ENCODE measurements around the gene ANKRD28. TPM values are rescaled to one million over a fixed set of nuclear protein-coding genes. Genes with fewer than 3 reads are reported as not detected.

The ANKRD28 gene
- 48.5 and 248 TPM in 2 replicates for total RNA-seq (ENCODE audit: low replicate concordance)

DNA sequence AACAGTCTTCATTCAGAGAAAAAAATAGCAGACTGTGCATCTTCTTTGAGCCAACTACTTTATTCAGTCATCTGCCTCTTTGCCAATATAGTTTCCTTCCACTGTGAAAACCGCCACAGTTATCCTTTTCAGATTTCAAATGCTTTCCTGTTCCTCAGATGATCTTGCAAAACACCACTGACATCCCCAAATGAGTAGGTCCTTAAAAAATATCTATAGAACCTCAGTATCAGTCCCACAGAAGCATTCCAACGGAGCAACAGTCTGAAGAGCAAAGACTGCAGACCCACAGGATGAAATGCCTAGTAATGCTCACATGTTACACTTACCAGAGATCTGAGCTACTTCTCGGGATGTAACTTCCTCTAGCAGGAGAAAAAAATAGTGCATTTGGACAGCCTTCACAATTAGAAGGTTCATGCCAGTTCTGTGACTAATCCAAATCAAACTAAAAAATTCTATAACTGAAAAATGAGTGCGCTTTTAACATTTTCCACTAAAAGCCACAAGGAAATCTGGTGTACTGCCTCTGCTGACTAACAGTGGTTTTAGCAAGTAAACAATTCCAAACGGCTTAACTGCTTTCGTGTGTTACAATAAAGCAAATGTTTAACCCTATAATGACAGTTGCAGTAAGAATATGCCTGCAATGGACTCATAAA is at the start of gene ANKRD28:
TSS of gene ANKRD28 (minus strand) at position 338 of the 662 bp plus-strand sequence. CDS start 1,458 bp downstream, outside the sequence.

Other genes with a start within 250 kb of the ANKRD28 start
- gene HACL1, start 196.4 kb downstream of the ANKRD28 start, total RNA-seq (ENCODE audit: low replicate concordance) = 22.0 and 28.2 TPM in 2 replicates
- 18.1 and 39.7 TPM in 2 replicates for gene BTD, start 196.2 kb downstream of the ANKRD28 start, total RNA-seq (ENCODE audit: low replicate concordance)